HG02970 (cell line): Measurements from ENCODE around the gene CPTP.

Experiments
- ATAC-seq: cut with Tn5 transposase; IDR thresholded peaks from one replicate; pipeline ENCODE4 v1.9.1; 2021; ENCODE audit warnings: mild to moderate bottlenecking, moderate library complexity, moderate number of reproducible peaks; ENCODE audit not compliant: unreplicated experiment, low FRiP score

The CPTP gene

DNA sequence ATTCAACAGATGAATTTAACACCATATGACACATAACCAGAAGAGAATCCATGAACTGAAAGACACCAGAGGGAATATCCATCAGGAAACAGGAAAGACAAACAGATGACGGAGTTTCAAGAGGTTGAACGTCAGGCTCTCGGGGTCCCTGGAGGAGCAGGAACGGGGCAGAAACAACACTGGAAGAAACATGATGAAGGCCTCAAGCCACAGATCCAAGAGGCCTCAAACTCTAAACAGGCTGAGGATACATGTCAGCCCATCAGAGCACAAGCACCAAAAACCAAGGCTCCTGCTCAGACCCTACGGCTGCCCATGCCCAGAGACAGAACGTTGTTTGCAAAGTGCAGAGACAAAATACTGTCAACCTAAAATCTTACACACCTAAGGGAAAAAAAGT is 7.2 kb upstream of the CPTP start:
- no peak for ATAC-seq

DNA sequence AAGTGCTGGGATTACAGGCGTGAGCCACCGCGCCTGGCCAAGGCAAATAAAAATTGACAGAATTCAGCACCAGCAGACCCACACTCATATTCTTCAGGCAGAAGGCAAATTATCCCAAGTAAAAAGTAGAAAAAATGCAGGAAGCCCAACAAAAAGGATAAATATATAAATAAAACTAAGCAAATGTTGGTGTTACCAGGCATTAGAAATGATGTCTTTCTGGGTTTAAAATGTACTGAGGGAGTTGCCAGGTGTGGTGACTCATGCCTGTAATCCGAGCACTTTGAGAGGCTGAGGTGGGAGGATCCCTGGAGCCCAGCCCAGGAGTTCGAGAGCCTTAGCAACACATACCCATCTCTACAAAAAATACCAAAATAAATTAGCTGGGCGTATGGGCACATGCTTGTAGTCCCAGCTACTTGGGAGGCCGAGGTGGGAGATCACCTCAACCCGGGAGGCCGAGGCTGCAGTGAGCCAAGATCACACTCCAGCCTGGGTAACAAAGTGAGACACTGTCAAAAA is 6.4 kb upstream of the CPTP start:
- ATAC-seq = no peak

DNA sequence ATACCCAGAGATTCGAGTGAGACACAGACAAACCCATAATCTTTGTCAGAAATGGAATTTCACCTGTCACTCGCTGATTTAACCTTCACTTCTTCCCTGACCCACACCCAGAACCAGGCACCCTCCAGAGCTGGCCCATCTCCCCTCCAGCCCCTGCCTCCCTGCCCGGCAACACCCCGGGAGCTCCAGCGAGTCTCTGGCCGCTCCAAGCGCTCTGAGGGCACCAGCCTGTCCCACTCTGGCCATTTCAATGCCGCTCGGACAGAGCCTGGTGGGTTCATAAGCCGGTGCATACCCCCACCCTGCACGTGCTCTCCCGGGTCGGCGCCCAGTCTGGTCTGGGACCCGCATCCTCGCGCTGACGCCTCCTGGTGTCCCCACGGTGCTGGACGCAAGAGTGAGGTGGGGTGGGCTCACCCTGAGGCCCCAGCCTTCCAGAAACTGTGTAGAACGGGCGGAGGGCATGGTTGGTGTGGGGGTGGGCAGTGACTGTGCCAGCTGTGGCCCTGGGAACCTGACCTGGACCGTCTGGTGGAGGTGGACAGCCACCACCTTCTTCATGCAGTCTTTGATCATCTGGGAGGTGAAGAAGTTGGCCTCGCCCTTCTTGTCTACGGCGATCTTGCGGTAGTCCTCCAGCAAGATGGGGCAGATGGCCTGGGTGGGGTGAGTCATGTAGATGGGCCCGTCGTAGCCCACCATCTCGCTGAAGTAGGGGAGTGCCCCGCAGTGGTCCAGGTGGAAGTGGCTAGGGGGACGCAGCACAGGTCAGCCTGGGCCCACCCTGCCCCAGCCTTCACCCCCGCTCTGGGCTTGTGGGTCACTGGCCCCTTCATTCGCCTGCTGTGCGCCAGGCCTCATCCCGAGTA is 5.6 kb upstream of the CPTP start:
- no peak for ATAC-seq

DNA sequence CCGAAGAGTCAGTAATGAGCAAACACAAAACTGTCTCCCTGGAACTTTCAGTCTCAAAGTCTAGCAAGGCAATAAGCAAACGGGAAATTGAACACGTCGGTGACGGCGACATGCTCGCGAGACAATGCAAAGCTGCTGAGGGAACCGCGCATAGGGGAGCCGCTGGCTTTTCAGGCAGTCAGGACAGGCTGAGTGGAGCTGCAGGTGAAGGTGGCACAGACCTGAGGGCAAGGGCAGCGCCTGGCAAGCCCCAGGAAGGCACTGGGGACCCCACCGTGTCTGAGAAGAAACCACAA is 5.0 kb upstream of the CPTP start:
- ATAC-seq = no peak

DNA sequence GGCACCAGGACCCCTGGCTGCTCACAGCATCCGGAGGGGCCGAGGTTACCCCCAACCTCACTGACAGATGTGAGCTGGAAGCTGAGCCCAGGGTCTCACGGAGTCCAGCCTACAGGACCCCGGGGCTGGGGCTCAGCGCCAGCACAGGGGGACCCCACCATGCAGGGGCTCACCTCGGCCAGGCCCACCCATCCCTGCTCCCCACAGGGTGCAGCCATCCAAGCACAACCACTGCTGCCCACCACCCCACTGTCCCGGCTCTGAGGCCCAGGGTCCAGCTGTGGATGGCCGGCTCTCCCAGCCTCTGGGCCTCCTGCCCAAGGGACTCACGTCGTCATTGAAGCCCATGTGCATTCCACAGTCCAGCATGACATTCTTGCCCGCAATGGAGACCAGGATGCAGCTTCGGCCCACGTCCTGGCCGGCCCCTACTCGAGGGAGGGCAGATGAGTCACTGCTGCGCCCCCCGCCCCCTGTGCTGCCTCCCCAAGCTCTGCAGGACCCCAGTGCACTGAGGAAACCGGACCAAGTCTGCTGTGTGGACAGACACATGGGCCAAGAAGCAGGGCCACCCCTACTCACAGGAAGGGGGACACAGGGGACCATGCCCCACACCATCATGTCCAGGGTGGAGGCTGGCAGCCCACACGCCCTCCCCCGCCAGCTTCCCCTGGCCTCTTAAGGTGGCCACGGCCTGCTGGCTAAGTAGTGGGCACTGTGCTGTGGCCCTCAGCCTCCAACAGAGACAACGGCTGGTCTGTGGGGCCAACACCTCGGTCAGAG is 3.7 kb upstream of the CPTP start:
- no peak for ATAC-seq

GRCh38 chr1:1321477-1321876 is 3.1 kb upstream of the CPTP start:
- ATAC-seq = no peak

DNA sequence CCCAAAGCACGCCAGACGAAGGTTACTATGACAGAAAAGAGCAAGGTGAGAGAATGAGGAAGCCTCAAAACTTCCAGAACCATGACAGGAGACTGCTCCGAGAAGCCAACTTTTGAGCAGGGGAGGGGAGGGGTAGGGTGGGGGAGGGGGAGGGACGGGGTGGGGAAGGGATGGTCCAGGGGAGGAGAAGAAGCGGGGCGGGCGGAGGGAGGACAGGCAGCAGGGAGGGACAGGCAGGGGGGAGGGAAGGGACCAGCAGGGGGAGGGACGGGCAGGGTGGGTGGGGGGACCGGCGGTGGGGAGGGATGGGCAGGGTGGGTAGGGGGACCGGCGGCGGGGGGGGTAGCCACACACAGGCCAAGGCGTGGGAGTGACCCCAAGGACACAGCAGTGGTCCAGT is 2.2 kb upstream of the CPTP start:
- ATAC-seq = no peak

DNA sequence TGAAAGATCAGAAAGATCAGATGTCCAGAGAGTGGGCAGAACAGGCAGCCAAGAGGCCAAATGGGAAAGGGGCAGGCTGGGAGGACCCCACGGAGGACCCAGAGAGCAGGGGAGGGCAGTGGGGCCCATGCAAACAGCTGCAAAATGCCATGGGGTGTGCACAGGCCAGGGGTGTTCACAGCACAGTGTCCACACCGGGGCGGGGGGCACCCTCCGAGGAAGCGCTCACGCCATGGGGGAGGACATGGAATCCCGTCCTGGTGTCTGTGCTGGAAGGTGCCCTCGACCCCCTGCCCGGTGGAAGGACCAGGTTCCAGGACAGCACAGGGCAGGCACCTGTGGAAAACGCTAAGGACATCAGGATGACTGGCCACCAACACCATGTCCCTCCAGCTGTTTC is 1.6 kb upstream of the CPTP start:
- no peak for ATAC-seq

- ATAC-seq = peak; percentile 20
Measured at GRCh38 chr1:1324084-1324523, 498 bp upstream of the CPTP start.

GRCh38 chr1:1325288-1326074 is 879 bp downstream of the CPTP start:
- no peak for ATAC-seq

GRCh38 chr1:1326075-1326605 is 1.5 kb downstream of the CPTP start:
- ATAC-seq = no peak

GRCh38 chr1:1327291-1327690 is 2.7 kb downstream of the CPTP start:
- no peak for ATAC-seq

DNA sequence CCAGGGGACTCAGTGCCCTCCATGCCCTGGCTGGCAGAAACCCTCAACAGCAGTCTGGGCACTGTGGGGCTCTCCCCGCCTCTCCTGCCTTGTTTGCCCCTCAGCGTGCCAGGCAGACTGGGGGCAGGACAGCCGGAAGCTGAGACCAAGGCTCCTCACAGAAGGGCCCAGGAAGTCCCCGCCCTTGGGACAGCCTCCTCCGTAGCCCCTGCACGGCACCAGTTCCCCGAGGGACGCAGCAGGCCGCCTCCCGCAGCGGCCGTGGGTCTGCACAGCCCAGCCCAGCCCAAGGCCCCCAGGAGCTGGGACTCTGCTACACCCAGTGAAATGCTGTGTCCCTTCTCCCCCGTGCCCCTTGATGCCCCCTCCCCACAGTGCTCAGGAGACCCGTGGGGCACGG is 3.7 kb downstream of the CPTP start:
- ATAC-seq = no peak

DNA sequence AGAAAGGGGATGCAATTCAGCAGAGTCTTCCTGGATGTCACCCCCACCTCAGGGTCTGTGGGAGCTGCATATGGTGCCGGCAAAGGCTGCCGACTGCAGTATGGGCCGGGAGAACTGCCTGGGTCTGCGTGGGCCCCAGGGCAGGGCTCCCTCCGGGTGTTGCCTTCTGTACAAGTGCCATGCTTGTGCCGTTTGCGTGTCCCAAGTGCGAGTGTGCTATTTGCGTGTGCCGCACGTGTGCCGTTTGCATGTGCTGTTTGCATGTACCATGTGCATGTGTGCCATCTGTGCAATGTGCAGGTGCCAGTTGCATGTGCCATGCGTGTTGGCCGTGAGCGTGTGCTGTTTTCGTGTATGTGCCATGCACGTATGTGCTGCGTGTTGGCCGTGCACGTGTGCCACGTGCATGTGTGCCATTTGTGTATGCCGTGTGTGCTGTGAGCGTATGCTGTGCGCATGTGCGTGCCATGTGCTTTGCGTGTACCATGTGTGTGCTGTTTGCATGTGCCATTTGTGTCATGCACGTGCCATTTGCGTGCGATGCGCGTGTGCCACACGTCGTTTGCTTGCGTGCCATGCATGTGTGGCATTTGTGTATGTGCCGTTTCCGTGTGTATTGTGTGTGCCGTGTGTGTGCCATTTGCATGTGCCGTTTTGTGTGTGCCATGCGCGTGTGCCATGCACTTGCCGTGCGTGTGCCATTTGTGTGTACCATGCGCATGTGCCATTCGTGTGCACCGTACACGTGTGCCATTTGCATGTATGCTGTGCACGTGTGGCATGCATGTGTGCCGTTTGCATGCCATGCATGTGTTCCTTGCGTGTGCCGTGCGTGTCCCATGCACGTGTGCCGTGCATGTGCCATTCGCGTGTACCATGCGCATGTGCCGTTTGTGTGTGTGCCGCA is 5.0 kb downstream of the CPTP start:
- ATAC-seq = no peak

GRCh38 chr1:1330366-1331067 is 5.9 kb downstream of the CPTP start:
- no peak for ATAC-seq

GRCh38 chr1:1331068-1331965 is 6.7 kb downstream of the CPTP start, which contains the start of gene TAS1R3:
TSS of gene TAS1R3 (plus strand) at chr1:1331280. CDS start at chr1:1331346, 66 bp downstream.
- no peak for ATAC-seq

GRCh38 chr1:1332031-1332755 is 7.6 kb downstream of the CPTP start:
- ATAC-seq = no peak
